Measurements from ENCODE around the gene CAVIN2.

The CAVIN2 gene

DNA sequence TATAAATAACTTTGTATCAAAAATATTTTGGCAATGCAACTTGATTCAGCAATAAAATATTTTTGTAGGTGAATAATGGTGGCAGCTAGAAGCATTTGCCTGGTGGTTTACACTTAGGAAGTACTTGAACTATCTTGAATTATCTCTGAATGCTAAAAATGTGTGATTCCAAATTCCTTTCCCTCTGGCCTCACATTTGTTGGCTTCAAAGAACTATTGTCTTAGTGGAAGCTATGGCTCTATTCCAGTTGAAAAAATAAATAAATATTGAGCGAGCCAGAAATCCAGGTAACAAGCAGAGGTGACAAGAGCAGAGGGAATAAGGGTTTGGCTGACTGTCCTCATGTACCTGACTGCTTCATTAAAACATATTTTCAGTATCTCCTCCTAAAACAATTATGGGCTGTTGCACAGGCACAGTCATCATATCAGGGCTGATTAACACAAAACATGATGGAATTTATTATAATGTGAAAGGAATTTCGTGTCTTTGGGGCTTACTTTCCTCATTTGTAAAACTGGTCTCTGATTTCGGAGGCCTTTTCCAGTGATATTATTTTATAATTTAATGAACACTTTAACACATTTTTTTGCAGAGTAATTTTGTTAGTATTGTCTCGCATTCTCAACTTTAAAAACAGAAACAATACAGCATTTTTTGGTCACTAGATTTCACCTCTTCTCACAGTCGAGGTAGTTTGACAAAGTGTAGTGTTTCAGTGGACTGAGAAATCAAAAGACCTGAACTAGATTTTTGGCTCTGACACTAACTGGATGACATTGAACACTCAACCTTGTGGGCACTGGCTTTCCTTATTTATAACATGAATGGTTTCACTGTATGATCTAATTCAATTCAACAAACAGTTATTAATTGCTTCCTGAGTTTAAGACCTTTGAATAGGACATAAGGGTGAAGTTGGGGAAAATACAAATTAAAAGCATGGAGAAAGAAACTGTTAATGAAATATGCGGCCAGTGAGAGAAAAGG is 7.8 kb upstream of the CAVIN2 start:
- Histone ChIP-seq H3K9me3 (ENCODE audit: control insufficient read depth, low read length) (no peaks in the 10 kb centered on the region), H3K4me1 (ENCODE audit: control insufficient read depth, insufficient read depth, low read length, poor library complexity, severe bottlenecking) (peaks cover 15% of the 10 kb centered on the region), H3K4me3 (ENCODE audit: extremely low read depth, insufficient read depth, low read length, poor library complexity, severe bottlenecking) (no peak overlapping the region), H3K27ac (ENCODE audit: low read depth, low read length, severe bottlenecking) (no peak overlapping the region), H3K36me3 (ENCODE audit: control insufficient read depth, insufficient read depth, low read length) (no peaks in the 10 kb centered on the region)
- WGBS, 2 experiments (ENCODE audit: insufficient coverage in 2 of 2), result 83% methylated on average over 1 to 3 of the region's 6 CpGs

DNA sequence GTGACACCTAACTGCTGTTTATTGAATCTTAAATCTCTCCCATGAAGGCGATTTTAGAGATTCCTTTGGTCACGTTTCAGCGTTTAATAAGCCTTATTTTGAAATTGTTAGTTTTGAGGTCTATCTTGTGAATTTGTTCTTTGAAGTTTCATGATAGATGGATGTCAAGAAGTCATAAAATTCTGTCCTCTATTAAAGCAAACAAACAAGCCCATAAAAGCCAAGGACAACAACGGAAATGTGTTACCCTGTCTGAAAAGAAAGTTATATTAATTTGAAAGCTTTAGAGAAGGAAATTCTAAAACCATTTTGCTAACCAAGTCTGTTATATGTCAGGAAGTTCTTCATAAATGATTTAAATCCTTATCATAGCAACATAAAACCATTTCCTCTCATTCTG is 7.0 kb upstream of the CAVIN2 start:
- no peak overlapping the region for H3K4me3 ChIP-seq (ENCODE audit: extremely low read depth, insufficient read depth, low read length, poor library complexity, severe bottlenecking)
- H3K27ac ChIP-seq (ENCODE audit: low read depth, low read length, severe bottlenecking), result no peak overlapping the region
- no peaks in the 10 kb centered on the region for H3K36me3 ChIP-seq (ENCODE audit: control insufficient read depth, insufficient read depth, low read length)
- WGBS, 2 experiments (ENCODE audit: insufficient coverage in 2 of 2), result 100% methylated on average over 2 of the region's 4 CpGs; no CpG with 5 or more reads in 1 of the 2 experiments
- H3K4me1 ChIP-seq (ENCODE audit: control insufficient read depth, insufficient read depth, low read length, poor library complexity, severe bottlenecking), result peaks cover 15% of the 10 kb centered on the region
- no peaks in the 10 kb centered on the region for H3K9me3 ChIP-seq (ENCODE audit: control insufficient read depth, low read length)

- H3K4me3 ChIP-seq (ENCODE audit: extremely low read depth, insufficient read depth, low read length, poor library complexity, severe bottlenecking), result no peak overlapping the region
- no peaks in the 10 kb centered on the region for H3K9me3 ChIP-seq (ENCODE audit: control insufficient read depth, low read length)
- no peaks in the 10 kb centered on the region for H3K36me3 ChIP-seq (ENCODE audit: control insufficient read depth, insufficient read depth, low read length)
- 79 to 100% methylated on average over 2 of the region's 5 CpGs for WGBS, 2 experiments (ENCODE audit: insufficient coverage in 2 of 2)
- no peak overlapping the region for H3K27ac ChIP-seq (ENCODE audit: low read depth, low read length, severe bottlenecking)
- H3K4me1 ChIP-seq (ENCODE audit: control insufficient read depth, insufficient read depth, low read length, poor library complexity, severe bottlenecking), result peaks cover 32% of the 10 kb centered on the region
Measured at GRCh38 chr2:191851158-191851557, 4.3 kb upstream of the CAVIN2 start.

DNA sequence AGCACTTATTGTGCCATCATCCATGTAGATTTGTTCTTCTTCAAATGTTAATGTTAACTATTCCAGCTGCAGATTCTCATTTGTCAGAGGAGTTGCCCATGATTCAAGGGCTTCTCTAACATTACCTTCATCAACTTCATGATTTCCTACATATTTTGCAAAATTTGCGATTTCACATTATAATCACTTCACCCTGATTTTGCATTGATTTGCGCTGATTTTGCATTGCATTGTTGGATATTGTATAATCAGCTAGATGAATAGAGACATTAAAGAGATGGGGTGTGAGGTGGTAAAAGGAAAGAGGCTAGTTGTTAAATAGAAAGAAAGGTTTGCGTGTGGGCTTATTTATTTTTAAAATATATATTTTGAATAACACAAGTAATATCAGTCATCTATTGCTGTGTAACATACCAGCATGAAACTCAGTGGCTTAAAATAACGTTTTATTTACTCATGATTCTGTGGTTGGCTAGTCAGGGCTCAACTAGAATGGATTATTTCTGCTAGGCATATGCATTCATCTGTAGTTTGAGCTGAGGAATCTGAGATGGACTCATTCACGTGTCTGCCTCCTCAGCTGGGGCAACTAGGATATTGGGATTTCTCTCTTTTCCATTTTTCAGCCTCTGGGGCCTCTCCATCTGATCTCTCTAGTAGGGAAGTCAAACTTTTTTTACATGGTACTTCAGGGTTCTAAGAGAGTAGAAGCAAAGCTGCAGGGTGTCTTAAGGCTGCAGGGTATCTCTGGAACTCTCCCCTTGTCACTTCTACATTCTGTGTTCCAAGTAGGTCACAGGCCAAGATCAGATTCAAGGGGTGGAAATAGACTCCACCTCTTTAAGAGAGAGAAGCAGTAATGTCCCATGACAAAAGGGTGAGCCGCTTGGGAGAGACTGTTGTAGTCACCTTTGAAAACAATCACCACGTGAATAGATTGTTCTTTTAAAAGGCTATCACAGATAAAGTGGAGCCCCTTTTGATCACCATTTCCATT is 2.2 kb upstream of the CAVIN2 start:
- 100% methylated on average over 2 of the region's 7 CpGs; no CpG with 5 or more reads in 1 of the 2 experiments for WGBS, 2 experiments (ENCODE audit: insufficient coverage in 2 of 2)
- H3K9me3 ChIP-seq (ENCODE audit: control insufficient read depth, low read length), result no peaks in the 10 kb centered on the region

DNA sequence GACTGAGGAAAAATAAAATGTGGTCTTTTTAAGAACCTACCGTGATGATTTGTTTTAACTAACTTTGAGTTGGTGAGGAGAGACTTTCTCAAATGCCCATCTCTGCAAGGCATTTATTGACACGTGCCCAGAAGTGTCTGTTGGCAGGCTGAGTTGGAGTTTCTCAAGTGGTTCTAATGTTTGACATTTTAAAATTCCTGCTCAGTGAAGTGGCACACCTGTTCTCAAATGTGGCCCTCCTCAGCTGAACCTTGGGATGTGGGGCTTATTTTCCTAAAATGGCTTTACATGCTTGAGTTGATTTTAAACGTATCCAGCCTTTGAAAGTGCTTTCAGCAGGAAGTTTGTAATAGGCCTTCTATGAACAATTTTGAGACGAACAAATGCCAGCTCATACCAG is 876 bp upstream of the CAVIN2 start:
- Histone ChIP-seq H3K9me3 (ENCODE audit: control insufficient read depth, low read length) (no peaks in the 10 kb centered on the region), H3K36me3 (ENCODE audit: control insufficient read depth, insufficient read depth, low read length) (no peaks in the 10 kb centered on the region), H3K4me1 (ENCODE audit: control insufficient read depth, insufficient read depth, low read length, poor library complexity, severe bottlenecking) (peaks cover 17% of the 10 kb centered on the region), H3K27ac (ENCODE audit: low read depth, low read length, severe bottlenecking) (no peak overlapping the region), H3K4me3 (ENCODE audit: extremely low read depth, insufficient read depth, low read length, poor library complexity, severe bottlenecking) (no peak overlapping the region)
- WGBS, 2 experiments (ENCODE audit: insufficient coverage in 2 of 2), result 93 to 98% methylated on average over 4 of the region's 4 CpGs

More for the DNA sequence above, 2.2 kb upstream of the CAVIN2 start:
- no peaks in the 10 kb centered on the region for H3K36me3 ChIP-seq (ENCODE audit: control insufficient read depth, insufficient read depth, low read length)
- no peak overlapping the region for H3K27ac ChIP-seq (ENCODE audit: low read depth, low read length, severe bottlenecking)
- peaks cover 25% of the 10 kb centered on the region for H3K4me1 ChIP-seq (ENCODE audit: control insufficient read depth, insufficient read depth, low read length, poor library complexity, severe bottlenecking)
- H3K4me3 ChIP-seq (ENCODE audit: extremely low read depth, insufficient read depth, low read length, poor library complexity, severe bottlenecking), result no peak overlapping the region

DNA sequence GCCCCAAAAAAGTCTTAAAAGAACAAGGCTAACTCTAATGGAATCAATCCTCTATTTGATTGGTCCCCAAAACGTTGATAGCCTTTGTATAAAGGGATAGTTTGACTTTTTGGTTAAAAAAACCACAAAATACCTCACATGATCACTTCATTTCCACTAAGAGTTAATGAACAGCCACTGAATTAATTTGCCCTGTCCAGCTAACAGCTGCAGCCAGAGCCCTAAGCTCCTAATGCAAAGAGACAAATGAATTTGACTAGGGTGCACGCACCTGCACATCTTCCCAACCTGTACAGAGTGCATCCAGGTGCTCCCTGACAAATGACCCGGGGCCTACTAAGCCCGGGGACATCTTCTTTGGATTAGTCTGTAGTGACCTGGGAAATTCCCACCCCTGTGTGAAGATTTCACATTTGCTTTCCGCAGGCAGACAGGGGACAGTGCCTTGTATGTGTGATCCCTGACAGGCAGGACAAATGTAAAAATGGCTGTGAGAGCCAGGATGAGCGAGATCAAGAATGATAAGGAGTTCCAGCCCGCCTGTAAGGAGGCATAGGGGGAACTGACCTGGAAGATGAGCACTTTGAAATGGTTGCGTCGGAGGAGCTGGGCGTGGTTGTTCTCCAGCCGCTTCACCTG is 893 bp downstream of the CAVIN2 start:
- H3K27ac ChIP-seq (ENCODE audit: low read depth, low read length, severe bottlenecking), result no peak overlapping the region
- H3K9me3 ChIP-seq (ENCODE audit: control insufficient read depth, low read length), result no peaks in the 10 kb centered on the region
- WGBS, 2 experiments (ENCODE audit: insufficient coverage in 2 of 2), result 98 to 99% methylated on average over 9 to 10 of the region's 11 CpGs
- peaks cover 17% of the 10 kb centered on the region for H3K4me1 ChIP-seq (ENCODE audit: control insufficient read depth, insufficient read depth, low read length, poor library complexity, severe bottlenecking)
- H3K36me3 ChIP-seq (ENCODE audit: control insufficient read depth, insufficient read depth, low read length), result no peaks in the 10 kb centered on the region
- H3K4me3 ChIP-seq (ENCODE audit: extremely low read depth, insufficient read depth, low read length, poor library complexity, severe bottlenecking), result no peak overlapping the region

GRCh38 chr2:191845248-191845715 is 1.6 kb downstream of the CAVIN2 start:
- Histone ChIP-seq H3K4me1 (ENCODE audit: control insufficient read depth, insufficient read depth, low read length, poor library complexity, severe bottlenecking) (peaks cover 17% of the 10 kb centered on the region), H3K27ac (ENCODE audit: low read depth, low read length, severe bottlenecking) (no peak overlapping the region), H3K36me3 (ENCODE audit: control insufficient read depth, insufficient read depth, low read length) (no peaks in the 10 kb centered on the region), H3K4me3 (ENCODE audit: extremely low read depth, insufficient read depth, low read length, poor library complexity, severe bottlenecking) (no peak overlapping the region), H3K9me3 (ENCODE audit: control insufficient read depth, low read length) (no peaks in the 10 kb centered on the region)
- 39 to 57% methylated on average over 3 to 4 of the region's 9 CpGs for WGBS, 2 experiments (ENCODE audit: insufficient coverage in 2 of 2)

DNA sequence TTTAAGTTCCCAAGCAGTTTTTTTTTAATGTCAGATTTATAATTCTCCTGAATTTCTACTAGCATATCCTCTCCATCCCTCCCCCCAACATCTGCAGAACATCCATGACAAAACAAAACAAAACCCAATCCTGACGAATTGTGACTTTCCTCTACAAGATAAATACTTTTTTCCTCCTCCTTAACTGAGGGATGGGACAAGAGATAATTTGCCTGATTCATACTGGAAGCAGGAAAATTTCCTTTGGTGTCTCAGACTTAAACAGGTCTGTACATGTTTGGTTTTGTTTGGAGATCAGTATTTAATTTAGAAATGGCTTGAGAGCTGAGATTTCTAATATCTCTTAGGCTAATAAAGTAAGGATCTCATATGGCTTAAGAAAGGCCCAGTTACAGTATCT is 2.2 kb downstream of the CAVIN2 start:
- H3K27ac ChIP-seq (ENCODE audit: low read depth, low read length, severe bottlenecking), result no peak overlapping the region
- H3K4me3 ChIP-seq (ENCODE audit: extremely low read depth, insufficient read depth, low read length, poor library complexity, severe bottlenecking), result no peak overlapping the region
- H3K4me1 ChIP-seq (ENCODE audit: control insufficient read depth, insufficient read depth, low read length, poor library complexity, severe bottlenecking), result peaks cover 17% of the 10 kb centered on the region

GRCh38 chr2:191840921-191841320 is 6.0 kb downstream of the CAVIN2 start:
- WGBS, 2 experiments (ENCODE audit: insufficient coverage in 2 of 2), result no CpG with 5 or more reads among the region's 2 CpGs

More for the DNA sequence above, 2.2 kb downstream of the CAVIN2 start:
- 100% methylated on average over 1 of the region's 1 CpG; no CpG with 5 or more reads in 1 of the 2 experiments for WGBS, 2 experiments (ENCODE audit: insufficient coverage in 2 of 2)
- Histone ChIP-seq H3K9me3 (ENCODE audit: control insufficient read depth, low read length) (no peaks in the 10 kb centered on the region), H3K36me3 (ENCODE audit: control insufficient read depth, insufficient read depth, low read length) (no peaks in the 10 kb centered on the region)

More at GRCh38 chr2:191840921-191841320, 6.0 kb downstream of the CAVIN2 start:
- Histone ChIP-seq H3K9me3 (ENCODE audit: control insufficient read depth, low read length) (no peaks in the 10 kb centered on the region), H3K27ac (ENCODE audit: low read depth, low read length, severe bottlenecking) (no peak overlapping the region), H3K36me3 (ENCODE audit: control insufficient read depth, insufficient read depth, low read length) (no peaks in the 10 kb centered on the region), H3K4me3 (ENCODE audit: extremely low read depth, insufficient read depth, low read length, poor library complexity, severe bottlenecking) (no peak overlapping the region), H3K4me1 (ENCODE audit: control insufficient read depth, insufficient read depth, low read length, poor library complexity, severe bottlenecking) (no peaks in the 10 kb centered on the region)

Measured in mesodermal cell (in vitro differentiated cells).